Ovary (tissue), 9 donors: ENCODE measurements around the gene TMEM107. TPM values are rescaled to one million over a fixed set of nuclear protein-coding genes. Genes with fewer than 3 reads are reported as not detected.
A peak's percentile ranks its signal among the peaks of the same experiment; 100 is the strongest.

Experiments used
- DNase-seq, 5 donors: peaks; one replicate each; pipeline ENCODE4 v3.0.0-alpha.2; 2019 to 2020
- H3K27ac ChIP-seq, 2 donors: fragments of 200-600 bp; one replicate each; pipeline versions ENCODE4 v1.5.1 to v1.8.0; 2019 to 2022
- H3K27me3 ChIP-seq: fragments of 200-600 bp; one replicate; pipeline ENCODE4 v1.8.0; 2022
- H3K36me3 ChIP-seq: fragments of 200-600 bp; sonication (generic); one replicate; pipeline ENCODE4 v1.5.1; 2019
- H3K4me1 ChIP-seq: one replicate; pipeline ENCODE4 v1.8.1; 2013; ENCODE audit warnings: mild to moderate bottlenecking, moderate library complexity; ENCODE audit not compliant: insufficient read depth
- H3K4me3 ChIP-seq: fragments of 200-600 bp; sonication (generic); one replicate; pipeline ENCODE4 v1.5.1; 2017
- H3K9me3 ChIP-seq, 2 donors: fragments of 200-600 bp in 1 of 2; sonication (generic) in 1 of 2; one replicate each; pipeline versions ENCODE4 v1.5.1 to v1.8.1; 2013 to 2019; ENCODE audit warnings: mild to moderate bottlenecking in 1 of 2, moderate library complexity in 1 of 2
- CTCF ChIP-seq, 3 donors: fragments of 450-650 bp in 2 of 3; fragments of 200-600 bp in 1 of 3; IDR thresholded peaks; one replicate each; pipeline versions ENCODE4 v1.5.1 to v1.8.0; 2016 to 2022; ENCODE audit warnings: antibody characterized with exemption in 3 of 3, mild to moderate bottlenecking in 1 of 3
- EP300 ChIP-seq: sonication (generic); formaldehyde crosslinking; IDR thresholded peaks from one replicate; pipeline ENCODE4 v1.6.1; 2017; ENCODE audit warnings: antibody characterized with exemption
- POLR2A ChIP-seq: fragments of 450-650 bp; IDR thresholded peaks from one replicate; pipeline ENCODE4 v1.6.1; 2017; ENCODE audit warnings: antibody characterized with exemption, mild to moderate bottlenecking, moderate library complexity
- WGBS, 3 donors: extraction: QIAGEN DNeasy Blood & Tissue Kit in 1 of 3; methylation state at CpG; one replicate each; pipeline versions ENCODE4 v1.1.5 to v1.1.7; 2013 to 2017; 5-methylcytosine and 5-hydroxymethylcytosine counted together
- intact Hi-C, 4 donors: fragments of 100-400 bp; cut with DNase I; formaldehyde crosslinking; loops; one replicate each; pipeline versions ENCODE4 v1.11.0 to v1.15.1; 2022 to 2023
- polyA plus RNA-seq, 2 donors: library from polyadenylated mRNA; stranded (reverse); fragments of 200-250 nt in 1 of 2; fragments of 350-450 nt in 1 of 2; fragmentation: Illumina TruSeq in 1 of 2; extraction: RNeasy Lipid Tissue Mini Kit (QIAGEN cat#74804) in 1 of 2; gene quantifications; one replicate each; pipeline ENCODE4 v1.2.3, GENCODE V29; 2013 to 2014
- total RNA-seq, 7 donors: library from RNA; depleted of rRNA in 2 of 7; stranded (reverse); fragments of >200 nt in 2 of 7; fragmentation: NEBNext Ultra II Directional in 3 of 7; extraction: Animal tissue kit (Norgen Biotek cat#: 25700) in 3 of 7; gene quantifications; one replicate each; pipeline versions ENCODE4 v1.1.0 to v1.2.4, GENCODE V29; 2016 to 2023
- donor health status: DM: no; HTN: no; CAD: no; lungs with moderate emphysema.
- donor health status: DM: no; HTN: no; CAD: no.
- donor health status: Bipolar disorder and iron deficiency.
- donor health status: DM: yes; HTN: yes; CAD: no.
- donor health status: DM: no; HTN: no; CAD: no.
- donor health status: DM: yes; HTN: yes; CAD: no.

The TMEM107 gene
- total and polyA plus RNA-seq, 9 donors, result 7.5 to 57.6 (median 10.5) TPM

DNA sequence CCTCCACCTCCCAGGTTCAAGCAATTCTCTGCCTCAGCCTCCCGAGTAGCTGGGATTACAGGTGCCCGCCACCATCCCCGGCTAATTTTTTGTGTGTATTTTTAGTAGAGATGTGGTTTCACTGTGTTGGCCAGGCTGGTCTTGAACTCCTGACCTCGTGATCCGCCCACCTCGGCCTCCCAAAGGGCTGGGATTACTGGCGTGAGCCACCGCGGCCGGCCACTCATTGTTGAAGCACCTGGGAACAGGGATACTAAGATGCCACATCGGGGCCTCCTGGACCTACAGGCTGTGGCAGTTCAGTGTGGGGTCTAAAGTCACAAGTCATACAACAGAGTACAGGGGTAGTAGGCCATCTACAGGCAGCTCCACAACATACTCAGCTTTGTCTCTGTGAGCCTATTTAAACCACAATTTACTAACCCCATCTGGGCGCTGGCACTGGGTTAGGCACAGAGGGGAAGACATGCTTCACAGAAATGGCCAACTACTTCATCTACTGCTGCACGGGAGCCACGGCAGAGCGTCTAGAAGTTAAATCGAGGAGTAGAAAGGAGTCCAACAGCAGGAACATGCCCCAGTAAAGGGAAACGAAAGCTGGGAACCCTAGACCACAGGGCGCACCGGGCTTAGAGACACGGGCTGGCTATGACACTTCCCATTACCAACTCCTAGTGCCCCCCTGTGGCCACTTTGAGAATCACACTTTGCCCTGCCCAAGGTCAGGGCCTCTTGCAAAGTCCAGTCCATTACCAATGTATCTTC lies 17.7 kb downstream of the TMEM107 start:
- TF ChIP-seq CTCF (IDR thresholded peaks at IDR 0.05), result peak; percentile 76 to 93 (median 88)
- TF ChIP-seq POLR2A, result no peak
- no peak for TF ChIP-seq EP300
- peak; percentile 88 to 96 (median 94) for DNase-seq
- Histone ChIP-seq H3K27ac (peak overlapping the region; percentile 94 to 95), H3K36me3 (no peaks in the 10 kb centered on the region), H3K9me3 (no peaks in the 10 kb centered on the region), H3K4me1 (peaks cover 6% of the 10 kb centered on the region), H3K4me3 (no peak overlapping the region), H3K27me3 (no peaks in the 10 kb centered on the region)
- intact Hi-C loops, result loop anchor here in 1 of 4 donors (10.0 kb wide), 1 partner anchor 314 kb away; no protein-coding TSS in a partner anchor
- 36 to 40% (median 40%) methylated on average over 20 of the region's 20 CpGs for WGBS, 3 donors

DNA sequence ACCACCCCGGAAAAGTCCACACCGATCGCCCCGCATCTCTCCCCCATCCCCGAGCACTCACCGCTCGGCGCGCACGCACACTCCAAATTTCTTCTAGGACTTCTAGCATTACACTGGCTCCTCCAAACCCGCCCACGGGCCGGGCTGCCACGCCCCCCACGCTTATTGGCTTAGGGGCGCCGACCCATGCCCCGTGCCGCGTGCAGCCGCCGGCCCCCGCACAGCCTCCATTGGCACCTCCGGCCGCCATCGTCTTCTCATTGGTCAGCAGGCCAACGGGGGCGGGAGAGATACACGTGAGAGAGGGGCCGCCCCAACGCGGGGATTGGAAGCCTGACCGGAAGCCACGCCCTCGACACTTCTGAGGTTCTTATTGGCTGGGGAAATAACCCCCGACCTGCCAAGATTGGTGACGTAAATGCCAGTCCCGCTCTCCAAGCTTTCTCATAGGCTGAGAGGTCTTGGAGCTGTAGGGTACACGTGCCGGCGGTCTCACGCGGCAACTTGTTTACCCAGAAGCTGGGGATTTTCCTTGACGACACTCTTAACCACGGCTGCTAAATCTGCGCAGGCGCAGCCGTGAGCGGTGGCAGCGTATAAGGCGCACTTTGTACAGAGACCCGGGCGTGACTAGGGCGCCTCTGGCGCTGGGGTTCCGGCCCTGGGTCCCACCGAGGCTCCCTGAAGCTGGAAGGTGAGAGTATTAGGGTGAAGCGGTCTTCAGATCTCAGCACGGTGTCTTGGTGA lies 19.8 kb downstream of the TMEM107 start:
- peak; percentile 100 for DNase-seq
- Histone ChIP-seq H3K9me3 (no peaks in the 10 kb centered on the region), H3K27ac (peak overlapping the region; percentile 94 to 96), H3K4me1 (peaks cover 10% of the 10 kb centered on the region), H3K27me3 (no peaks in the 10 kb centered on the region), H3K4me3 (peak overlapping the region; percentile 97), H3K36me3 (no peaks in the 10 kb centered on the region)
- 0 to 1% (median 1%) methylated on average over 57 to 59 of the region's 59 CpGs for WGBS, 3 donors
- intact Hi-C loops, result loop anchor here in 1 of 4 donors (10.0 kb wide), 1 partner anchor 312 kb away; no protein-coding TSS in a partner anchor
- TF ChIP-seq CTCF (IDR thresholded peaks at IDR 0.05) (no peak), POLR2A (peak; percentile 100), EP300 (peak; percentile 98)

- Histone ChIP-seq H3K27me3 (no peaks in the 10 kb centered on the region), H3K9me3 (no peaks in the 10 kb centered on the region), H3K4me3 (peak overlapping the region; percentile 97), H3K36me3 (no peaks in the 10 kb centered on the region), H3K4me1 (peaks cover 9% of the 10 kb centered on the region), H3K27ac (peak overlapping the region; percentile 94 to 96)
- intact Hi-C loops, result loop anchor here in 1 of 4 donors (10.0 kb wide), 1 partner anchor 311 kb away; no protein-coding TSS in a partner anchor
- 0 to 1% (median 0%) methylated on average over 11 of the region's 11 CpGs for WGBS, 3 donors
- peak in 1 of 5 donors; percentile 65 for DNase-seq
- no peak for TF ChIP-seq POLR2A
- TF ChIP-seq CTCF (IDR thresholded peaks at IDR 0.05), result peak in 2 of 3 donors; percentile 13 to 29
- no peak for TF ChIP-seq EP300
These were observed 20.3 kb downstream of the TMEM107 start for GRCh38 chr17:8155996-8156245.

GRCh38 chr17:8155231-8155995 lies 20.8 kb downstream of the TMEM107 start:
- no peaks in the 10 kb centered on the region for H3K9me3 ChIP-seq
- H3K36me3 ChIP-seq, result no peaks in the 10 kb centered on the region
- peak overlapping the region; percentile 94 to 96 for H3K27ac ChIP-seq
- intact Hi-C loops, result loop anchor here in 1 of 4 donors (10.0 kb wide), 1 partner anchor 311 kb away; no protein-coding TSS in a partner anchor
- WGBS, 3 donors, result 4 to 13% (median 10%) methylated on average over 14 of the region's 14 CpGs
- TF ChIP-seq POLR2A (no peak), EP300 (no peak), CTCF (IDR thresholded peaks at IDR 0.05) (peak in 1 of 3 donors; percentile 4)
- H3K27me3 ChIP-seq, result no peaks in the 10 kb centered on the region
- DNase-seq, result peak in 2 of 5 donors; percentile 24 to 51
- peaks cover 12% of the 10 kb centered on the region for H3K4me1 ChIP-seq
- H3K4me3 ChIP-seq, result peak overlapping the region; percentile 97
